NCI-H187 treated with DMSO at 0.1 percent for 48 hours (cell line): ENCODE data around the gene CARNS1.
"Not testable (repeated sequence)": the region's sequence is repeated elsewhere in the genome, so short reads cannot be mapped to it uniquely, and the experiment has no call there.

ENCODE experiments used
- DNase-seq: peaks from one replicate; lab custom pipeline; 2025; lab: John Stamatoyannopoulos, UW

CARNS1 gene

GRCh38 chr11:67396587-67397389 lies 18.7 kb upstream of the CARNS1 start:
- no peak for DNase-seq

GRCh38 chr11:67397536-67397935 lies 17.9 kb upstream of the CARNS1 start:
- no peak for DNase-seq

GRCh38 chr11:67397986-67398660 lies 17.4 kb upstream of the CARNS1 start:
- no peak for DNase-seq

- no peak for DNase-seq
These were observed 16.6 kb upstream of the CARNS1 start for GRCh38 chr11:67398661-67399563.

GRCh38 chr11:67400251-67400941 lies 15.1 kb upstream of the CARNS1 start:
- DNase-seq, result no peak

GRCh38 chr11:67400942-67401494 lies 14.5 kb upstream of the CARNS1 start:
- DNase-seq, result no peak

GRCh38 chr11:67401495-67402191 lies 13.8 kb upstream of the CARNS1 start, which contains the start of gene PPP1CA:
Gene PPP1CA, minus strand, starts transcription at chr11:67401858. Its CDS starts 76 bp downstream, at chr11:67401782.
- peak; percentile 55 for DNase-seq

GRCh38 chr11:67402192-67402839 lies 13.2 kb upstream of the CARNS1 start:
- not testable (repeated sequence) for DNase-seq

- not testable (repeated sequence) for DNase-seq
These were observed 12.4 kb upstream of the CARNS1 start for GRCh38 chr11:67403085-67403484.

GRCh38 chr11:67404515-67405195 lies 10.8 kb upstream of the CARNS1 start:
- DNase-seq, result no peak

- DNase-seq, result no peak
These were observed 10.3 kb upstream of the CARNS1 start for GRCh38 chr11:67405196-67405567.

GRCh38 chr11:67405688-67406339 lies 9.7 kb upstream of the CARNS1 start:
- DNase-seq, result no peak

GRCh38 chr11:67406420-67406968 lies 9.0 kb upstream of the CARNS1 start:
- DNase-seq, result no peak

GRCh38 chr11:67406969-67407687 lies 8.3 kb upstream of the CARNS1 start:
- DNase-seq, result no peak

- DNase-seq, result no peak
These were observed 7.8 kb upstream of the CARNS1 start for GRCh38 chr11:67407688-67408163.

- DNase-seq, result no peak
These were observed 6.9 kb upstream of the CARNS1 start for GRCh38 chr11:67408437-67409200.

- no peak for DNase-seq
These were observed 6.2 kb upstream of the CARNS1 start for GRCh38 chr11:67409261-67409666.
